Measurements from ENCODE around the gene IL17B. TPM values are rescaled to one million over a fixed set of nuclear protein-coding genes. Genes with fewer than 3 reads are reported as not detected.

Gene IL17B
- total and polyA plus RNA-seq, 2 of the 8 experiments (the other 6 are each of a cell fraction or from before 2014, with no cell fraction given) = 0.18 TPM; not detected in 1

DNA sequence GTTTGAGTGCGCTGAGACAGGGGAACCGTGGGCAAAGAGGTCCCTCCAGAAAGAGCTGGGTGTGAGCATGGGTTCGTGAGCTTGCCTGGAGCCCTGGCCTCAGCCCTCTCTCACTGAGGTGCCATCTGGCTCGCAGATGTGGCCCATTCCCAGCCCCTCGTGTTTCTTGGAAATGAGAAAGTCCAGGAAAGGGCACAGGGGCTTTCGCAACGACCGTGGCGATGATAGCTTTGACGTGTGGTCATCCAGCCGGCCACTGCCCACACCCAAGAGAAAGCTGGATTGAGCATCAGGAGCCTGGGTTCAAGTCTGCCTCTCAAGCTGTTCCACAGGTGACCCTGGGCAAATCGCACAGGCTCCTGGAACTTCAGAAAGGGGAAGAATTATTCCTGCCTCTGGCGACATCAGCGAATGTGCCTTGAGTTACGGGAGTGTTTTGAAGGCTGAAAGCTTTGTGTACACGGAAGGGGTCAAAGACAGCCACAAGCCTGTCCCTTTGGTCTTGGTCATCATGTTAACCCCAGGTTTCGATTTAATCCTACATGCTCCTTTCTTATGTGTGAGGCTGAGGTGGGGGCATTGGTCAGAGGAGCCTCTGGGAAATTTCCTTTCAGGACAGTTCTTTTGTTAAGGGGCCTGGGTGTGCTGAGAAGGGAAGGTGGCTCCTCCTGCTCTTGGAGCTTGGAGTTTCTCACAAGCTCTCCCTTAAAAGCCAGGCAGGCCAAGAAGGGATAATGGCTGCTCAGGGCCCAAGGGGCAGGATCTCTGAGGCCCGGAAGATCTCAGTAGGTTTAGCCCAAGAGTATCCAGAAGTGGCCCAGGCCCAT, 41.7 kb upstream of the IL17B start (continued):
- TF ChIP-seq, protein P1, sequence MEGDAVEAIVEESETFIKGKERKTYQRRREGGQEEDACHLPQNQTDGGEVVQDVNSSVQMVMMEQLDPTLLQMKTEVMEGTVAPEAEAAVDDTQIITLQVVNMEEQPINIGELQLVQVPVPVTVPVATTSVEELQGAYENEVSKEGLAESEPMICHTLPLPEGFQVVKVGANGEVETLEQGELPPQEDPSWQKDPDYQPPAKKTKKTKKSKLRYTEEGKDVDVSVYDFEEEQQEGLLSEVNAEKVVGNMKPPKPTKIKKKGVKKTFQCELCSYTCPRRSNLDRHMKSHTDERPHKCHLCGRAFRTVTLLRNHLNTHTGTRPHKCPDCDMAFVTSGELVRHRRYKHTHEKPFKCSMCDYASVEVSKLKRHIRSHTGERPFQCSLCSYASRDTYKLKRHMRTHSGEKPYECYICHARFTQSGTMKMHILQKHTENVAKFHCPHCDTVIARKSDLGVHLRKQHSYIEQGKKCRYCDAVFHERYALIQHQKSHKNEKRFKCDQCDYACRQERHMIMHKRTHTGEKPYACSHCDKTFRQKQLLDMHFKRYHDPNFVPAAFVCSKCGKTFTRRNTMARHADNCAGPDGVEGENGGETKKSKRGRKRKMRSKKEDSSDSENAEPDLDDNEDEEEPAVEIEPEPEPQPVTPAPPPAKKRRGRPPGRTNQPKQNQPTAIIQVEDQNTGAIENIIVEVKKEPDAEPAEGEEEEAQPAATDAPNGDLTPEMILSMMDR (IDR thresholded peaks at IDR 0.05; ENCODE audit: control extremely low read depth in 1 of 3, insufficient read depth in 1 of 3, low read depth in 1 of 3, low read length in 3 of 3) = no peak

All from H1 (cell line).